HG03175 (cell line): ENCODE measurements around the gene FANCG.

Source experiments
- ATAC-seq: cut with Tn5 transposase; IDR thresholded peaks from one replicate; pipeline ENCODE4 v1.9.1; 2021; ENCODE audit warnings: mild to moderate bottlenecking, moderate library complexity; ENCODE audit not compliant: unreplicated experiment

FANCG gene

DNA sequence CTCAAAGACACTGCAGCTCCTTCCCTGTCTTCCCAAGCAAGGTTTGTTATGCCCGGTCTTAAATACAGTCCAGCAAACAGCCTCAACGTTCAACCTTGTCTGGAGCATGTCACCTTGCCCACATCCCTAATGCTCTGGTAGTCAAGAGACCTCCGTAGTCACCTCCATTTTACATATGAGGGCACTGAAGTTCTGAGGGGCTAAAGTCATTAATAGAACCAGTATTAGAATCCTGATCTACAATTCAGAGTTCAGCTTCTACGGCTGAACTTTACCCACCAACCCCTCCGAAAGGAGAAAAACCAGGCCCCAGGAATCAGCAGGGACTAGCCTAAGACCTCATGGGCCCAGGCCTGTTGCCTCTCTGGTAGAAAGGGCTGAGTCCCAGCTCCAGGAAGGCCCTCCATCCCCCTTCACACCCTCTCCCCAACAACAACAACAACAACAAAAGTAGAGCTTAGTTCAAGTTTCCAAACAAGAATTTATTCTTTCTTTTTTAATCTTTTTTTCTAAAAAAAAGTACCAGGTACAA is 24.0 kb upstream of the FANCG start:
- no peak for ATAC-seq

DNA sequence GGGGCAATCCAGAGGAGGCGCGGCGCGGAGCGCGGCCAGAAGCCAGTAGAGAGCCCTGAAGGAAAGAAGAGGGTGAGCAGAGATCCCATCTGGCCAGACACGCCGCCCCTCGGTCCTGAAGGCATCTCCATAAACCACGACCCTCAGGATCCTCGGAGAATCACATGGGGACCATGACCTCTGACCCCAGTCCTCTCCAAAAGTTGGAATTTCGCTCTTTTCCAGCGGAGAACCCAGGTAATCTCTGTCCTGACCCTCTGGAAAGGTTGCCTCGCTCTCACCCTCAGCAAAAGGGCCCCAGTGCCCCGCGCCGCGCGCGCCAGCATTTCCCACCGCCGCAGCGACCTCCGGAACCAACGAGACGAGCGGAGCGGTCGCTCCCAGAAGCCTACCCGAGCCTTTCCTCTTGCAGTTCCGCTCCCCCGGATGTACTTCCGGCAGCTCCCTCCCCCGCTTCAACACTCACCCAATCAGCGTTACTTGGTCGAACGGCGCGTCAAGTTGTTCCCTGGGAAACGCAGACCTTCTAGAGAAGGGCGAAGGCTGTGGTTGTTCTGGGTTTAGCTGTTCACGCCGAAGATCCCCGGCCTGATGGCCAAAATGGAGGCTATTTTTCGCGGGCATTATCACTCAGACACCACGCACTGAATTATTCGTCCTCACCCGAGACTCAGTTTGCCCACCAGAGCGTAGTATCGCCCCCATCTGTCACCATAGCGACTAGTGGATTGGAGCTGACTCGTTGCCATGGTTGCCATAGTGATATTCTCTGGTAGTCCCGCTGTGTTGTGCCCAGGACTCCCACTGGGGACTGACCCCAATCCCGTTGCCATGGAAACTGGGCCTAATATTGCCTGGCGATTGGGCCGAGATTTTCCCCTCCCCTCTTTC is 23.3 kb upstream of the FANCG start, which contains the start of gene STOML2:
STOML2 (minus strand) TSS at position 363 of the 891 bp plus-strand sequence; CDS start at position 326, 37 bp downstream.
- peak; percentile 90 for ATAC-seq

DNA sequence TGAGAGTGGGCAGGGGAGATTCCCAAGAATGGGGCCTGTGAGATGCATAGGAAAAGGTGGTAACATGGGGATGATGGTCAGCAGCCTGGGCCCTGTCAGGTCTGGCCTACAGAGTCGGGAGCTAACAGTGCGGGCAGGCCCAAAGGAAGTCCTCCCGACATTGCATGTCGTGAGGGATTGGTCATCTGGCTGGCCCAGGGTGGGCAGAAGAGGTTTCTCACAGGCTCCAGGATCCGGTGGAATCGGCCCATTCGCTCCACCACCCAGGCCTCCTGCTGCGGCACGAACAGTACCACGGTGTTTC is 22.7 kb upstream of the FANCG start:
- ATAC-seq = no peak

DNA sequence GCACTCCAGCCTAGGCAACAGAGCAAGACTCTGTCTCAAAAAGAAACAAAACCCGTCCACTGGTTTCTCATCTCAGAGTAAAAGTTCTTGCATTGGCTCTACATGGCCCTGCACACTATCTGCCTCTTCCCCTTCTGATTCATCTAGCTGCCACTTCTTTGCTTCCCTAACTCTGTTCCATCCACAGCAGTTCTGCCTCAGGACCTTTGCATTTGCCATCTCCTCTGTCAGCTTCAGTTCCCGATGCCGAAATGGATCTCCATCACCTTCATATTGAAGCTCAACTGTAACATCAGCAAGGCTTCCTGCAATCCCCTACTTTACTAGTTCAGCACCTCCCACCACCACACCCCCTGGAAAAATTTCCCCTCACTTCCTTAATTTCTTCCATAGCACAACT is 17.8 kb upstream of the FANCG start:
- ATAC-seq = no peak

DNA sequence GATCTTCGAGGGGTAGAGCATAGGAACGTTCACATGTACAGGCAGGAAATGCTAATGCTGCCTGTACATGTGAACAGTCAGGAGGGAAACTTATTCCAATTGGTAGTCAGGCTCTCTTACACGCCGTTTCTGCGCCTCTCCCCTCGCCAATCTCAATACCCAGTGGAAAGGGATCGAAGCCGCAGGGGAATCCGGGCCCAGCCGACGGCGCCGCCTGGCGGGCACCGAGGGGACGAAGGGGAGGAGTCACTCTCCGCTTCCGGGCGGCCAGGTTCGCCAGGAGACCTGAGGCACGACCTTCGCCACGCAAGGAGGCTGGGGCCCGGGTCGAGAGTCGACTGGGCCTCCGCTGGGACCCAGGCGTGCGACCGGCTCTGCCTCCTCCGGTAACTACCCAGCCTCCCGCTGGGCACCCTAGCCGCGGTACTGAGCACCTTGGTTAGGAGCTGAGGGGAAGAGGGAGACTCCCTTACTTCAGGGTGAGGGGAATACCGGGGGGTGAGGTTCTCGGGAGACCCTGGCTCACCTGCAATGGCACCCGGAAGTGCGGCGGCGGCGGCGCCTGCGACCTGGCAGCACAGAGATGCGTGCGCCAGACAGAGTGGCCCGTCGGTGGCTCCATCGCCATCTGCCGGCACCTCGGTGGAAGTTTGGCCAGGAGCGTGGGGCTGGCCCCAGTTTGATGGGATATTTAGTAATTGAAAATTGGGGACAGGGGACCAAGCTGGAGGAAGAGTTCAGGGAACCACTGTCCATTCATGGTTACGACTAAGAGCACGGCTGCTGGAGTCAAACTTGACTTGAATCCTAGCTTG is 16.5 kb upstream of the FANCG start, which contains the start of gene PIGO:
PIGO (minus strand) TSS at position 557 of the 815 bp plus-strand sequence. CDS start 1,026 bp downstream, outside the sequence.
- ATAC-seq = peak; percentile 92

DNA sequence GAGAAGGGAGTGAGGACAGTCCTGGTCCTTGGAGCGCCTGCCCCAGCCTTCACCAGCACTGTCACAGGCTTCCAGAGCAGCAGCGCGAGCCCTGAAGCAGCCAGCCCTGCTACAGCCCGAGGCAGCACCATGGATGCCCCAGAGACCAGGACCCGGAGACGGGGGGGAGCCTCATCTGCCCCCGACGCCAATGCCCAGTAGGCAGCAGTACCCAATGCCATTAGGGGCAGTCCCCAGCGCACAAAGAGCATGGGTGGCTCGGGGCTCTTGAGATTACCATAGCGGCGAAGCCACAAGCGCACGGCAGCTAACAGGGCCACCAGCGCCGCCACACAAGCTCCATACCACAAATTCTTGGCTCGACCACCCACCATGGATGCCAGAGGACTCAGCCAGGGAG is 11.8 kb upstream of the FANCG start:
- ATAC-seq = no peak

DNA sequence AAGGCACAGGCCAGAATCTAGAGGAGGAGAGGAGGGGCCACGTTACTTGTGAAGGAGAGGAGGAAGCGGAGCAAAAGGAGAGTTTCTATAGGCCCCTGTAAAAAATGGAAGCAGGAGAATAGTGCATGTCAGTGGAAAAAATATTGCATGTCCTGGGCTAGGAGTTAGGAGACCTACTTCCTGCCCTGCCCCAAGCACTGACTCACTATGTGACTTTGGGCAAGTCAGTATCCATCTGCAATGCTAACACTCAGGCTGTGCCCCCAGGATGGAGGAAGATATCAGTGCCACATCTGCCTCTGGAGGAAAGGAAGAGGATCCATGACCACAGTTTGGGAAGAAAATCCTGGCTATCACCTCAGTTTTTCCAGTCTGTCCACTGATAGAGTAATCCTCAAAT is 9.7 kb upstream of the FANCG start:
- ATAC-seq = no peak

DNA sequence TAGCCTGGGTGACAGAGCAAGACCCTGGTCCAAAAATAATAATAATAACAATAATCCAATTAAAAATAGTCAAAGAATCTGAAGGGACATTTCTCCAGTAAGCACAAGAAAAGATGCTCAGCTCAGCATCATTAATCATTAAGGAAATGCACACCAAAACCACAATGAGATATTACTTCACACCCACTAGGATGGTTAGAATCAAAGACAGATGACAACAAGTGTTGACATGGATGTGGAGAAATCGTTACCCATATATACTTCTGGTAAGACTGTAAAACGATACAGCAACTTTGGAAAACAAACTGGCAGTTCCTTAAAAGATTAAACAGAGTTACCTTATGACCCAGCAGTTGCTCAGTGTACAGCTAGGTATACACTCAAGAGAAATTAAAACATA is 5.3 kb upstream of the FANCG start:
- no peak for ATAC-seq

DNA sequence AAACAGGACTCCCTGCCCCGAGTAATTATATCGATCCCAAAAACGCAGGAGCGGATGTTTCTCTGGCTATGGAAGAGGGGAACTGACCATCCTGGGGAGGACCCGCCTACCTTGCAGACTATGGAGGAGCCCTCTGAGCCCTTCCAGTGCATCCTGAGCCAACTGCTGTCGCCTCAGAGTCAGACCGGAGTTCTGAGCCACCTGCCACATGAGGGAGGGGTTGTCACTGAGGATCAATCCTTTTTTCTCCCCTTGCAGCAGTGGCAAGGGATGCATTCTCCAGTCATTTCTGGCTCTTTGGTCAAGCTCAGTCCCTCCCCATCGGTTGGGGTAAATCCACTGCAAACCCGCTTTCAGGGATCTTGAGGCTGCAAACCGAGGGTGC is 709 bp downstream of the FANCG start:
- ATAC-seq = no peak

DNA sequence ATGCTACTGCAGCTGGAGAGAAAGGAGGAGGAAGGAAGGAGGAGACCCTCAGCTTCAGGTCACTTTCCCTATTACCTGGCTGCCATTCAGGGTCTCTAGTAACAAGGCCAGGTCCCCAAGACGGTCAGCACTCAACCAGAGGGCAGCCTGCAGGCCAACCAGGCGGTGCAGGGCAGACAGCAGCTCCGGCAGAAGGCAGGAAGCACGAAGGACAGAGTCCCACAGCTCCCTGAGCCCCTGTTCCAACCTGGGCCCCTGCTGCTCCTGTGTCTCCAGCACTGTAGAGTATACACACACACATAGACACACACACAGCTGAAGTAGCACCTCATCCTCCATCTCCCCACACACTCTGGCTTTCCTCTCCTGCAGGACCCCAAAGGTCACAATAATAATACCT is 1.7 kb downstream of the FANCG start:
- ATAC-seq = no peak

DNA sequence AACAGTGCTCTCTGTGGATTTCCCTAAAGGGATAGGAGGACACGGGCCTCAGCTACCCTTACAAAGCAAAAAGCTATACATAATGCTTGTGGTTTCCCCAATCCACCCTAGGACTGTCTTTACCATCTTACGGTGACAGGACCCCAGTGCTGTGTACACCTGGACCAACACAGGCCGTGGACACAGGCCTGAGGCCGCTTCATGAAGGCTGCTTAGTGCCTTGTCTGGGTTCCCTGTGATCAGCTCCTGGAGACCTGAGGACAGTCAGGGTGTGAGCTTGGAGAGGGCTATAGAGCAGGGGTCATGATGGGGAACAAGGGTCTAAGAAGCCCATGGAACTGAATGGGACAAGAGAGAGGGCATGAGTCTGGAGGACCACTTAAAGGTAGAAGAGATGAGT is 2.9 kb downstream of the FANCG start:
- no peak for ATAC-seq

DNA sequence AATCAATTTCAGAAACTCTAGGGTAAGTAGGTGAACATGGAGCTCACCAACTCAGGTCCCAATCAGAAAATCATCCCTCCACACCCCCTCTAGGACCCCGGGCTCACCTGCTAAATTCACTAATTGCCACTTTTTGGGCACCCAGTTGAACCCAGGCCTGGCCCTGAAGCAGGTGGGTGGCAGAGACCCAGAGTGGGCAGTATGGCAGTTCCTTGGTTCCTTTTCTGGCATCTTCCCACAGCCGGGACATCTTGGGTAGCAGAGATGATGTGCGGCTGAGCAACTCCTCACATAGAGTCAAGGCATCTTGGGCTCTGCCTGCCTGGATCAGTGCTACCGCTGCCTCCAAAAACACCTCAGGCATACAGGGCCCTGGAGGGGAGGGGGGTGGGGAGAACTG is 4.4 kb downstream of the FANCG start:
- ATAC-seq = no peak

DNA sequence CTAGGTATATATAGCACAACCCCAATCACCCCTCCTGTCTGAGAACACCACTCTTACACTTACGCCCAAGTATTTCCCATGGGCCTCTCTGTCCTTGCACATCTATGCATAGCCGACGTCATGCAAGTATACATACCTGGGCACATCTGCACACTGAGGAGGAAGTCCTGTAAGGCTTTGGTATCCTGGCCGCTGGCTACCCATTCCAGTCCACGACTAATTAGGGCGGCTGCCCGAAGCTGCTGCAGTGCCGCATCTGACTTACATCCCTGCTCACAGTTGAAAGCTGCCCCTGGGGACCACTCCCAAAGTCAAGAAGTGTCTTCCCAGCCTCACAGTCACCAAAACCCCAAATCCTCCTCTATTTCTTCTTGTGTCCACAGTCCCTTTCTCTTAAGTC is 5.0 kb downstream of the FANCG start:
- ATAC-seq = no peak

DNA sequence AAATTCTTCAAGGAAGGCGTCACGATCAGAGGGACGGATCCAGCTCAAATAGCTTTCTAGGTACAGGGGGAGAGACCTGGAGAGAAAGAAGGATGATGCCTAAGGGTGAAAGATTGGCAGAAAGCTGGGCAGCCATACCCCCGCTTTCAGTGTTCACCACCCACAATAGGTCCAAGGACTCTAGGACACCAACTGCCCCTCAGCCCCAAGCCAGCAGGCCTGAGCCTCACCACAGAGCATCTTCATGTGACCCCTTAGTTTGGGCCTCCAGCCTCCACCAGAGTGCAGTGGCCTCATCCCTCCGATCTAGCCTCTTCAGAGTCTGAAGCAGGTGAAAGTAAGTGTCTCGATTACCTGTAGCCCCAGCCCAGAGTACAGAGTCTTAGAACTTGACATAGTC is 5.6 kb downstream of the FANCG start:
- ATAC-seq = no peak

DNA sequence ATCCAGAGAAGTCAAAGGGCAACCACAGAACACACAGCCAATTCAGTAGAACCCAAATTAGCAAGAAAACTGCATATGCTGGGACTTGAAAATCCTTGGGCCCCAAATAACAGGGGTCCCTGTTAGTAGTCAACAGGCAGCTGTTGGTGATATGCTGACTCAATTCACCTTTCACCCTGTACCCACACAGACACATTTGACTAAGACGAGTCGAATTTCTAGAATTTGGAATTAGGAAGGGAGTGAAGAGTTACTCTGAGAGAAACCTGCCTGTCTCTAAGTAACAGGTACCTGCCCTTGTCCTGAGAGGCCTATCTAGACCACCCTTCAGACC is 6.5 kb downstream of the FANCG start:
- ATAC-seq = no peak

DNA sequence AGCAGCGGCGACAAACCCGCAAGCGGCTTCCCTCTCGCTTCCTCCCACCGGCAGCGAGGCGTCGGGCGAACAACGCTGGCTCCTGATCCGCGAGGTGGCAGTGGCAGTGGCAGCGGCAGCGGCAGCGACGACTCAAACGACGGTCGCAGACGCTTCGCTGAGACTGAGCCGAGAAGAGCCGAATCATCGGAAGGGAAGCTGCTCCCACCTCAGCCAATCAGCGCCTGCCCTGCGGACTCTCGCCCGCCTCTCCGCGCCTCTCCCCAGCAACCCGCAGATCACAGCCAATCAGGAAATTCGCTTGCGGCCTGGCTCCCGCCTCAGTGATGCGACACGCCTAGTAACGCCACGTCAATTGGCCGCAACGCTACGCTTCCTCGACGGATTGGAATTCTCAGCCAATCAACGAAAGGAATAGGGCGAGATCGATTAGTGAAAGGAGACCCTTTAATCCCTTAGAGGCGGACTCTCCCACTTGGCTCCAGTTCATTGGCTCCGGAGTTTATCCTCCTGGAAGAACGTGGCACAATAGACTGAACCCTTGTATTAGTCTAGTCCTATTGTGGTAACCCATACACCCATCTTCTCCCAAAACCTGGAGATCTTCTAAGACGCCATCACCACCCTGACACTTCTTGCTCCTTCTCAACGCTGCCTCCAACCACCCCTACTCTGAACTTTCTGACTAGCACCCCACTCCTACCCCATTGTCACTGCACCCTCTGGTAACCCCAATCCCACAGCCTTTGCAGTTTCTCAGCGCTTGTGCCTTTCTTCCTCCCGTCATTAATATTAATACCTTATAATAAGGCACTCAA is 7.1 kb downstream of the FANCG start, which contains the start of gene VCP:
VCP (minus strand) TSS at position 165 of the 818 bp plus-strand sequence. CDS start 272 bp downstream, outside the sequence.
- peak; percentile 83 for ATAC-seq

DNA sequence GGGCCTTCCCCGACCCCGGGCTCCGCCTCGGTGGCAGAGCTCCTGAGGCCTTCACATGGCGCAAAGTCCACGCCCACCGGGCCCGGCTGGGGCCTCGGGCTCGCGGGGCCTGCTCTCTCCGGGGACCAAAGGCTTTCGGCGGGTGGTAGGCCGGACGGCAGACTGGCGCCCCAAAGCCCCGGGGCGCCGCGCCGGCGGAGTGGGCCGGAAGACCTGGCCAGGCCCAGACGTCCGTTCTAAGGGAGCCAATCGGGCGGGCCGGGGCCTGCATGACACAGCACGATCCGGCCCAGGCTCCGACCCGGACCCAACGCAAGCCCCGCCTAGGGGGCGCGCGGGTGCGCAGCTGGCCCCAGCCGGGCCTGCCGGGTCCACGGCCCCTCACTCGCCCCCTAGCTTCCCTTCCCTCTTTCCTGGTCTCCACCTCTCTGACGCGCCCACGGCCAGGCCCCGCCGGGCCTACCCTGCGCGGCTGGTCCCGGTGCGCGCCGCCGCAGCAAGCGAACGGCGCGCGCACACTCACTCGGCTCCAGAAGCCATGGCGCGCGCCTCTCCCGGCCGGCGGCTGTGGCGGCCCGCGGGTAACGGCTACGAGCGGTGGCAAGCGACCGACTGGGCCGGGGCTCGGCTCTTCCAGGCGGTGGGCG is 7.8 kb downstream of the FANCG start:
- ATAC-seq = peak; percentile 60

DNA sequence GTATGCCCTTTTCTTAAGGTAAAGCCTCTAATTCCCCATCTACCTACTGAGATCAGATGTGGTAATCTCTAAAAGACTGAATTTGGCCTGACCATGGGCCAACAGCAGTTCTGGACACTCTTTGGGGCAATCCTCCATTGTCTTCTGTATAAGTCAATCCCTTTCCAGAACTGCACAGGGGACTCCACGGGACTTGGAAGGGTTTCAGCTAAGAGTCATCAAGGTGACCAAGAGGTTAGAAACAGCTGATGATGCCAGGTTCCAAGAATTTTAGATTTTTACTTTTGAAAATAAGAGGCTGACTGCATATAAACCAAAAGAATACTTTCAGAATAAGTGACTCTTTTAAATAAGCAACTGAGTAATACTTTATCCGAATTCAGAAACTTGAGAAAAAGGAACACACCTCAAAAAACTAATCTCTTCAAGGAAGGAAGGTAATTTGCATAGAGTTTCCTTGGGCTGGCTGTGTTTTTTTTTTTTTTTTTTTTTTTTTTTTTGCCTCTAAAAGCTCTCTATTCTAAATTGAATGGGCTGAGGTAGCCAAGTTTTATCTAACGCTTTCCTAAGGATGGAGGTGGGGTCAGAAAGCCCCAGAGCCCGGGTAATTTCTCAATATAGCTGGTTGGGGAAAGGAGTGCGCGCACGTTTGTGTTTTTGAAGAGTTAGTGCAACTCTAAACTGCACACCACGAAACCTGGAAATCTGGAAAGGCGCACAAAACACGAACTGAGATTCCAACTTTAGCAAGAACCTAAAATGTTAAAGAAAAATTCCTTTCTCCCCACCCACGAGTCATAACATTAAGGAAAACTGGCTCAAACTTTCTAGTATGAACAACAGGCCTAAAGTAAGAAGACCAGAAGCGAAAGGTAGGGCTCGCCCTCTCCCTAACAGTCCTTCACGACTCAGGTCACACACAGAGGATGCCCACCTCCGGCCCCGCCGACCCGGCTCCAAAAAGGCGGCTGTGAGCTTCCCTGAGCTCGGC is 8.6 kb downstream of the FANCG start:
- ATAC-seq = no peak

DNA sequence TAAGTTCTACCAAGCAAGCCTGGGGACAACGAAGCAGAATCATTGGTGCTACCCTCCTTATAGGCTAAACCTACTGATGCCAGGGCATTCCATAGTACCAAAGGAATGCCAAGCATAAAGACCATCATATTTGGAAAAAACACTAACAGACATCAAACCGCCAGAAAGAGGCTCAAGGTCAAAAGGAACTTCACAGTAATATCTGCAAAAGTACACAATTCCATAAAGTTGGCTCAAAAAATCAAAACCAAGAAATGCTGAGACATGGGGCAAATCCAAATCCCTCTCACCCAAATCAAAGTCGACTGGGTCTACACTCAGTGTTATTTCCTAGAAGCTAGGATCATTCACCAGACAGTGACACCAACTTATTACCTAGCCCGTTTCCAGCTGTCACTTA is 10.7 kb downstream of the FANCG start:
- ATAC-seq = no peak
